GM12875 (cell line): Measurements from ENCODE around the gene DPYSL5.

Source experiments
- H3K4me3 ChIP-seq: one replicate; pipeline ENCODE4 v1.5.1; 2011; ENCODE audit warnings: low read depth, low read length, control low read depth
- CTCF ChIP-seq: IDR thresholded peaks from 2 replicates; pipeline ENCODE4 v1.5.1; 2011; ENCODE audit warnings: low read depth, mild to moderate bottlenecking, control low read depth, inconsistent platforms, low read length, moderate library complexity, borderline replicate concordance; ENCODE audit not compliant: insufficient read depth

DPYSL5 gene

GRCh38 chr2:26883956-26884355 lies 36.0 kb downstream of the DPYSL5 start:
- H3K4me3 ChIP-seq = no peak overlapping the region
- TF ChIP-seq CTCF = no peak

- TF ChIP-seq CTCF = no peak
- no peak overlapping the region for H3K4me3 ChIP-seq
Measured at GRCh38 chr2:26884486-26884885, 36.6 kb downstream of the DPYSL5 start.

GRCh38 chr2:26885651-26886329 lies 37.9 kb downstream of the DPYSL5 start:
- no peak overlapping the region for H3K4me3 ChIP-seq
- no peak for TF ChIP-seq CTCF

- no peak overlapping the region for H3K4me3 ChIP-seq
- TF ChIP-seq CTCF = no peak
Measured at GRCh38 chr2:26886736-26887135, 38.8 kb downstream of the DPYSL5 start.

GRCh38 chr2:26887151-26887550 lies 39.2 kb downstream of the DPYSL5 start:
- no peak for TF ChIP-seq CTCF
- H3K4me3 ChIP-seq = no peak overlapping the region

- no peak overlapping the region for H3K4me3 ChIP-seq
- TF ChIP-seq CTCF = no peak
Measured at GRCh38 chr2:26889796-26890195, 41.9 kb downstream of the DPYSL5 start.

GRCh38 chr2:26890341-26891000 lies 42.5 kb downstream of the DPYSL5 start:
- TF ChIP-seq CTCF = no peak
- no peak overlapping the region for H3K4me3 ChIP-seq
